ENCODE measurements around the gene GPM6B.

DNA sequence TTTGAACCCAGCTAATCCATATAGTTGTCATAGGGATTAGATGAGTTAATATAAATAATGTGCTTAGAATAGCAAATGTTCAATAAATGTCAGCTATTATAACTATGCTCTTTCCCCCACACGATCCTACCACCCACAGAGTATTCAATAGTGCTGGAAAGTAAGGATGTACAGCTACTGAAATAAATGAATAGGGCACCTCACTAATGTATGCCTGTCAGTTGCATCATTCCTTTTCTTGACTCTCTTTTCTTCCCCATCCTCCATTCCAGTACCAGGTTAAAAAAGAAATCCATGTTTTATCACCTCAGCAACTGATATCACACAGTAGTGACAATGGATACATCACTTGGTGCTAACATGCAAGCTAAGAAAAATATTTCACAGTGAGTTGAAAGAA is 42.8 kb upstream of the GPM6B start:
- TF ChIP-seq EZH2phosphoT487 (IDR thresholded peaks at IDR 0.05; ENCODE audit: borderline replicate concordance, low read length) = no peak
- TF ChIP-seq, protein P1, sequence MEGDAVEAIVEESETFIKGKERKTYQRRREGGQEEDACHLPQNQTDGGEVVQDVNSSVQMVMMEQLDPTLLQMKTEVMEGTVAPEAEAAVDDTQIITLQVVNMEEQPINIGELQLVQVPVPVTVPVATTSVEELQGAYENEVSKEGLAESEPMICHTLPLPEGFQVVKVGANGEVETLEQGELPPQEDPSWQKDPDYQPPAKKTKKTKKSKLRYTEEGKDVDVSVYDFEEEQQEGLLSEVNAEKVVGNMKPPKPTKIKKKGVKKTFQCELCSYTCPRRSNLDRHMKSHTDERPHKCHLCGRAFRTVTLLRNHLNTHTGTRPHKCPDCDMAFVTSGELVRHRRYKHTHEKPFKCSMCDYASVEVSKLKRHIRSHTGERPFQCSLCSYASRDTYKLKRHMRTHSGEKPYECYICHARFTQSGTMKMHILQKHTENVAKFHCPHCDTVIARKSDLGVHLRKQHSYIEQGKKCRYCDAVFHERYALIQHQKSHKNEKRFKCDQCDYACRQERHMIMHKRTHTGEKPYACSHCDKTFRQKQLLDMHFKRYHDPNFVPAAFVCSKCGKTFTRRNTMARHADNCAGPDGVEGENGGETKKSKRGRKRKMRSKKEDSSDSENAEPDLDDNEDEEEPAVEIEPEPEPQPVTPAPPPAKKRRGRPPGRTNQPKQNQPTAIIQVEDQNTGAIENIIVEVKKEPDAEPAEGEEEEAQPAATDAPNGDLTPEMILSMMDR (IDR thresholded peaks at IDR 0.05; ENCODE audit: low read depth, low read length, poor library complexity, severe bottlenecking) = no peak
